WTC11 (cell line): ENCODE data around the gene UBE2D2. TPM values are rescaled to one million over a fixed set of nuclear protein-coding genes. Genes with fewer than 3 reads are reported as not detected.
A peak's percentile ranks its signal among the peaks of the same experiment; 100 is the strongest.

ENCODE experiments used
- ATAC-seq: fragments of 200-7000 bp; cut with Tn5 transposase; 2 replicates; pipeline ENCODE4 v1.10.0; 2021; ENCODE audit warnings: mild to moderate bottlenecking, moderate library complexity
- CTCF ChIA-PET: fragments of 300-600 bp; sonication (Branson Sonifier 250); formaldehyde crosslinking; loops from one replicate; lab custom pipeline; 2021; ENCODE audit warnings: antibody characterized with exemption; lab: Charles Lee
- POLR2A ChIA-PET: fragments of 350-600 bp; sonication (Branson Sonifier 250); formaldehyde crosslinking; loops from one replicate; lab custom pipeline; 2021; ENCODE audit warnings: antibody characterized with exemption; lab: Charles Lee
- DNase-seq: peaks from one replicate; pipeline ENCODE4 v3.0.0; 2021; ENCODE audit warnings: low spot score
- H3K27ac Mint-ChIP-seq: 2 replicates; pipeline ENCODE4 v1.8.0; 2021; ENCODE audit warnings: mixed read lengths
- H3K27me3 Mint-ChIP-seq: 2 replicates; pipeline ENCODE4 v1.8.0; 2021; ENCODE audit warnings: low read depth, mild to moderate bottlenecking, moderate library complexity, mixed read lengths
- H3K36me3 Mint-ChIP-seq: 2 replicates; pipeline ENCODE4 v1.8.0; 2021; ENCODE audit warnings: mixed read lengths
- H3K4me1 Mint-ChIP-seq: 2 replicates; pipeline ENCODE4 v1.8.0; 2022; ENCODE audit warnings: mixed read lengths
- H3K4me3 Mint-ChIP-seq: 2 replicates; pipeline ENCODE4 v1.8.0; 2021; ENCODE audit warnings: mild to moderate bottlenecking, moderate library complexity, mixed read lengths
- H3K9me3 Mint-ChIP-seq: 2 replicates; pipeline ENCODE4 v1.8.0; 2021; ENCODE audit warnings: mixed read lengths
- ATF1 ChIP-seq: sonication (generic); formaldehyde crosslinking; IDR thresholded peaks from 2 replicates; pipeline ENCODE4 v1.8.1; 2023; ENCODE audit warnings: mild to moderate bottlenecking, moderate library complexity, missing genetic modification reagents
- ETV6 ChIP-seq: sonication (generic); formaldehyde crosslinking; IDR thresholded peaks from 2 replicates; pipeline ENCODE4 v1.8.1; 2022; ENCODE audit warnings: mild to moderate bottlenecking, missing genetic modification reagents
- FOXK1 ChIP-seq: sonication (generic); formaldehyde crosslinking; IDR thresholded peaks from 2 replicates; pipeline ENCODE4 v1.8.0; 2022; ENCODE audit warnings: mild to moderate bottlenecking, moderate library complexity, missing genetic modification reagents
- MXD4 ChIP-seq: fragments of 250-450 bp; sonication (Bioruptor Pico); IDR thresholded peaks from 2 replicates; pipeline ENCODE4 v1.8.0; 2021; ENCODE audit warnings: mild to moderate bottlenecking, moderate library complexity, borderline replicate concordance
- NR1H2 ChIP-seq: sonication (generic); formaldehyde crosslinking; IDR thresholded peaks from 2 replicates; pipeline ENCODE4 v1.9.0; 2021; ENCODE audit warnings: mild to moderate bottlenecking, moderate library complexity, missing genetic modification reagents
- SMAD3 ChIP-seq: sonication (generic); formaldehyde crosslinking; IDR thresholded peaks from 2 replicates; pipeline ENCODE4 v1.8.0; 2022; ENCODE audit warnings: missing genetic modification reagents, mild to moderate bottlenecking, borderline replicate concordance
- TEAD1 ChIP-seq: sonication (generic); formaldehyde crosslinking; IDR thresholded peaks from 2 replicates; pipeline ENCODE4 v1.8.0; 2022; ENCODE audit warnings: mild to moderate bottlenecking, missing genetic modification reagents
- TEAD4 ChIP-seq: sonication (generic); formaldehyde crosslinking; IDR thresholded peaks from 2 replicates; pipeline ENCODE4 v1.8.0; 2022; ENCODE audit warnings: mild to moderate bottlenecking, missing genetic modification reagents
- ZBTB21 ChIP-seq: sonication (generic); formaldehyde crosslinking; IDR thresholded peaks from 2 replicates; pipeline ENCODE4 v1.8.1; 2023; ENCODE audit warnings: mild to moderate bottlenecking, missing genetic modification reagents, borderline replicate concordance
- ZNF121 ChIP-seq: sonication (generic); formaldehyde crosslinking; IDR thresholded peaks from 2 replicates; pipeline ENCODE4 v1.8.0; 2023; ENCODE audit warnings: missing genetic modification reagents
- ZNF219 ChIP-seq: sonication (generic); formaldehyde crosslinking; IDR thresholded peaks from 2 replicates; pipeline ENCODE4 v1.8.0; 2023; ENCODE audit warnings: missing genetic modification reagents, mild to moderate bottlenecking, borderline replicate concordance
- ZNF232 ChIP-seq: sonication (generic); formaldehyde crosslinking; IDR thresholded peaks from 2 replicates; pipeline ENCODE4 v1.8.0; 2022; ENCODE audit warnings: mild to moderate bottlenecking, missing genetic modification reagents
- ZNF263 ChIP-seq: sonication (generic); formaldehyde crosslinking; IDR thresholded peaks from 2 replicates; pipeline ENCODE4 v1.8.1; 2022; ENCODE audit warnings: low read depth, mild to moderate bottlenecking, moderate library complexity, missing genetic modification reagents
- ZNF416 ChIP-seq: fragments of 250-450 bp; sonication (Bioruptor Pico); IDR thresholded peaks from 2 replicates; pipeline ENCODE4 v1.9.0; 2021; ENCODE audit warnings: mild to moderate bottlenecking, inconsistent platforms
- total RNA-seq: library from RNA; stranded (reverse); gene quantifications from 3 replicates; pipeline ENCODE4 v1.2.3, GENCODE V29; 2021
- TF ChIP-seq, protein P1 (sequence below): sonication (generic); formaldehyde crosslinking; IDR thresholded peaks from 2 replicates; pipeline ENCODE4 v1.8.1; 2023; ENCODE audit warnings: mild to moderate bottlenecking, missing genetic modification reagents, borderline replicate concordance
- TF ChIP-seq, protein P2 (sequence below): fragments of 250-450 bp; sonication (Bioruptor Pico); IDR thresholded peaks from 2 replicates; pipeline ENCODE4 v1.9.0; 2021; ENCODE audit warnings: mild to moderate bottlenecking, borderline replicate concordance
- TF ChIP-seq, protein P3 (sequence below): fragments of 250-450 bp; sonication (Bioruptor Pico); IDR thresholded peaks from 2 replicates; pipeline ENCODE4 v1.9.0; 2021; ENCODE audit warnings: mild to moderate bottlenecking

UBE2D2 gene
- total RNA-seq, 1 experiment from 2014 or later, result 183 TPM

DNA sequence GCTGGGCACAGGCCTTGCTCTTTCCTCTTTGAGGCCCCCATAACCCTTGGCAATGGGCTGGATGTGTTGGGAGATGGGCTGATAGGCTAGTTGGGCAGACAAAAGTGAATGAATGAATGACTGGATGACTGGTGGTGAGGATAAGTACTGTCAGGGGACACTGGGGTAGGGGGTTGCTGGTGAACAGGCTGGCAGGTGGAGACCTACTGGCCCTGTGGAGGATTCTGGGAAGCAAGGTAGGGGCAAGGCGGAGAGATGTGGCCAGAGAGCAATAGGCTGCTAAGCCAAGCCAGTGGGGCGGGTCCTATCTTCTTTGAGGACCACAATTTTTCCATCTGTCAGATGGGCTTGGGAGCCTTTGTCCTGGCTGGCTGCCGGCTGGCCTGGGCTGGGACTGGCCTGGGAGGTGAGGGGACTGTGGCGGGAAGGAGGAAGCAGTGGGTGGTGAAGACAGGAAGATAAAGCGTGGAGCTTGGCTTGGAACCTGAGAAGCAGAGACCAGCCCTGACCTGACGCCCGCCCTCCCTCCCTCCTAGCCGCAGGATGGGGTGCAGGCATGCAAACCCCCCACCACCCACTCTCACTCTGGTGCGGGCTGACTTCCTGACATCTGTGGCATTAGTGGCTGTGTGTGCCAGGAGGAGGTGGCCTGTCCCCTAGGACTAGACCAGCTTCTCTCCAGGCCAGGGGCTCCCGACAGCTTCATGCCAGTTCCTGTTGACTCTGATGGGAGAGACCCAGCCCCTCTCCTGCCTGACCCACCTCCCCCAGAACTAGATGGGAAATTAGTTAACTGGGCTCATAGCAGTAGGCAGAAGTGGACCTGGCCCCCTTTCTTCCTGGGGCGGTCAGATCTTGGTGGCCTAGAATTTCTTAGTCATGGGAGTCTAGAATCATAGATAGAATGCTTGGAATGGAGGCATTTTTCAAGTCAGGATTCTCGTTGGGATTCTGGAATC, 96.5 kb downstream of the UBE2D2 start:
- Mint-ChIP-seq H3K27ac (peak overlapping the region; percentile 87), H3K9me3 (no peaks in the 10 kb centered on the region), H3K4me3 (peak overlapping the region; percentile 12; the same call in 1 of the 2 replicates)
- TF ChIP-seq ZNF416 (CRISPR knock-in tag) (no peak), MXD4 (CRISPR knock-in tag) (no peak), ZNF263 (CRISPR knock-in tag) (no peak), TEAD4 (CRISPR knock-in tag) (no peak), SMAD3 (CRISPR knock-in tag) (no peak), ZBTB21 (no peak), FOXK1 (CRISPR knock-in tag) (no peak), ZNF232 (CRISPR knock-in tag) (no peak), ZNF219 (CRISPR knock-in tag) (no peak), ETV6 (CRISPR knock-in tag) (no peak), ZNF121 (CRISPR knock-in tag) (no peak), TEAD1 (no peak), ATF1 (no peak), NR1H2 (CRISPR knock-in tag) (no peak)
- TF ChIP-seq, protein P1, sequence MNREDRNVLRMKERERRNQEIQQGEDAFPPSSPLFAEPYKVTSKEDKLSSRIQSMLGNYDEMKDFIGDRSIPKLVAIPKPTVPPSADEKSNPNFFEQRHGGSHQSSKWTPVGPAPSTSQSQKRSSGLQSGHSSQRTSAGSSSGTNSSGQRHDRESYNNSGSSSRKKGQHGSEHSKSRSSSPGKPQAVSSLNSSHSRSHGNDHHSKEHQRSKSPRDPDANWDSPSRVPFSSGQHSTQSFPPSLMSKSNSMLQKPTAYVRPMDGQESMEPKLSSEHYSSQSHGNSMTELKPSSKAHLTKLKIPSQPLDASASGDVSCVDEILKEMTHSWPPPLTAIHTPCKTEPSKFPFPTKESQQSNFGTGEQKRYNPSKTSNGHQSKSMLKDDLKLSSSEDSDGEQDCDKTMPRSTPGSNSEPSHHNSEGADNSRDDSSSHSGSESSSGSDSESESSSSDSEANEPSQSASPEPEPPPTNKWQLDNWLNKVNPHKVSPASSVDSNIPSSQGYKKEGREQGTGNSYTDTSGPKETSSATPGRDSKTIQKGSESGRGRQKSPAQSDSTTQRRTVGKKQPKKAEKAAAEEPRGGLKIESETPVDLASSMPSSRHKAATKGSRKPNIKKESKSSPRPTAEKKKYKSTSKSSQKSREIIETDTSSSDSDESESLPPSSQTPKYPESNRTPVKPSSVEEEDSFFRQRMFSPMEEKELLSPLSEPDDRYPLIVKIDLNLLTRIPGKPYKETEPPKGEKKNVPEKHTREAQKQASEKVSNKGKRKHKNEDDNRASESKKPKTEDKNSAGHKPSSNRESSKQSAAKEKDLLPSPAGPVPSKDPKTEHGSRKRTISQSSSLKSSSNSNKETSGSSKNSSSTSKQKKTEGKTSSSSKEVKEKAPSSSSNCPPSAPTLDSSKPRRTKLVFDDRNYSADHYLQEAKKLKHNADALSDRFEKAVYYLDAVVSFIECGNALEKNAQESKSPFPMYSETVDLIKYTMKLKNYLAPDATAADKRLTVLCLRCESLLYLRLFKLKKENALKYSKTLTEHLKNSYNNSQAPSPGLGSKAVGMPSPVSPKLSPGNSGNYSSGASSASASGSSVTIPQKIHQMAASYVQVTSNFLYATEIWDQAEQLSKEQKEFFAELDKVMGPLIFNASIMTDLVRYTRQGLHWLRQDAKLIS (CRISPR knock-in tag), result no peak
- TF ChIP-seq, protein P2, sequence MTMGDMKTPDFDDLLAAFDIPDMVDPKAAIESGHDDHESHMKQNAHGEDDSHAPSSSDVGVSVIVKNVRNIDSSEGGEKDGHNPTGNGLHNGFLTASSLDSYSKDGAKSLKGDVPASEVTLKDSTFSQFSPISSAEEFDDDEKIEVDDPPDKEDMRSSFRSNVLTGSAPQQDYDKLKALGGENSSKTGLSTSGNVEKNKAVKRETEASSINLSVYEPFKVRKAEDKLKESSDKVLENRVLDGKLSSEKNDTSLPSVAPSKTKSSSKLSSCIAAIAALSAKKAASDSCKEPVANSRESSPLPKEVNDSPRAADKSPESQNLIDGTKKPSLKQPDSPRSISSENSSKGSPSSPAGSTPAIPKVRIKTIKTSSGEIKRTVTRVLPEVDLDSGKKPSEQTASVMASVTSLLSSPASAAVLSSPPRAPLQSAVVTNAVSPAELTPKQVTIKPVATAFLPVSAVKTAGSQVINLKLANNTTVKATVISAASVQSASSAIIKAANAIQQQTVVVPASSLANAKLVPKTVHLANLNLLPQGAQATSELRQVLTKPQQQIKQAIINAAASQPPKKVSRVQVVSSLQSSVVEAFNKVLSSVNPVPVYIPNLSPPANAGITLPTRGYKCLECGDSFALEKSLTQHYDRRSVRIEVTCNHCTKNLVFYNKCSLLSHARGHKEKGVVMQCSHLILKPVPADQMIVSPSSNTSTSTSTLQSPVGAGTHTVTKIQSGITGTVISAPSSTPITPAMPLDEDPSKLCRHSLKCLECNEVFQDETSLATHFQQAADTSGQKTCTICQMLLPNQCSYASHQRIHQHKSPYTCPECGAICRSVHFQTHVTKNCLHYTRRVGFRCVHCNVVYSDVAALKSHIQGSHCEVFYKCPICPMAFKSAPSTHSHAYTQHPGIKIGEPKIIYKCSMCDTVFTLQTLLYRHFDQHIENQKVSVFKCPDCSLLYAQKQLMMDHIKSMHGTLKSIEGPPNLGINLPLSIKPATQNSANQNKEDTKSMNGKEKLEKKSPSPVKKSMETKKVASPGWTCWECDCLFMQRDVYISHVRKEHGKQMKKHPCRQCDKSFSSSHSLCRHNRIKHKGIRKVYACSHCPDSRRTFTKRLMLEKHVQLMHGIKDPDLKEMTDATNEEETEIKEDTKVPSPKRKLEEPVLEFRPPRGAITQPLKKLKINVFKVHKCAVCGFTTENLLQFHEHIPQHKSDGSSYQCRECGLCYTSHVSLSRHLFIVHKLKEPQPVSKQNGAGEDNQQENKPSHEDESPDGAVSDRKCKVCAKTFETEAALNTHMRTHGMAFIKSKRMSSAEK (CRISPR knock-in tag), result no peak
- TF ChIP-seq, protein P3, sequence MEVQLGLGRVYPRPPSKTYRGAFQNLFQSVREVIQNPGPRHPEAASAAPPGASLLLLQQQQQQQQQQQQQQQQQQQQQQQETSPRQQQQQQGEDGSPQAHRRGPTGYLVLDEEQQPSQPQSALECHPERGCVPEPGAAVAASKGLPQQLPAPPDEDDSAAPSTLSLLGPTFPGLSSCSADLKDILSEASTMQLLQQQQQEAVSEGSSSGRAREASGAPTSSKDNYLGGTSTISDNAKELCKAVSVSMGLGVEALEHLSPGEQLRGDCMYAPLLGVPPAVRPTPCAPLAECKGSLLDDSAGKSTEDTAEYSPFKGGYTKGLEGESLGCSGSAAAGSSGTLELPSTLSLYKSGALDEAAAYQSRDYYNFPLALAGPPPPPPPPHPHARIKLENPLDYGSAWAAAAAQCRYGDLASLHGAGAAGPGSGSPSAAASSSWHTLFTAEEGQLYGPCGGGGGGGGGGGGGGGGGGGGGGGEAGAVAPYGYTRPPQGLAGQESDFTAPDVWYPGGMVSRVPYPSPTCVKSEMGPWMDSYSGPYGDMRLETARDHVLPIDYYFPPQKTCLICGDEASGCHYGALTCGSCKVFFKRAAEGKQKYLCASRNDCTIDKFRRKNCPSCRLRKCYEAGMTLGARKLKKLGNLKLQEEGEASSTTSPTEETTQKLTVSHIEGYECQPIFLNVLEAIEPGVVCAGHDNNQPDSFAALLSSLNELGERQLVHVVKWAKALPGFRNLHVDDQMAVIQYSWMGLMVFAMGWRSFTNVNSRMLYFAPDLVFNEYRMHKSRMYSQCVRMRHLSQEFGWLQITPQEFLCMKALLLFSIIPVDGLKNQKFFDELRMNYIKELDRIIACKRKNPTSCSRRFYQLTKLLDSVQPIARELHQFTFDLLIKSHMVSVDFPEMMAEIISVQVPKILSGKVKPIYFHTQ, result no peak
- TF ChIP-seq, all 79 proteins: peak for 0
- ChIA-PET POLR2A (interaction anchor here (1.4 kb wide), 1 partner anchor 85 kb away, joined by 5 read pairs; no protein-coding TSS in a partner anchor), CTCF (interaction anchor here (0.6 to 2.8 kb wide), 11 partner anchors 10 to 130 kb away, joined by 3 to 11 read pairs (median 3); partner anchors contain the start of gene CXXC5)
- H3K27me3 Mint-ChIP-seq, result no peaks in the 10 kb centered on the region
- H3K36me3 Mint-ChIP-seq, result no peaks in the 10 kb centered on the region
- no peak for ATAC-seq
- H3K4me1 Mint-ChIP-seq, result peaks cover 84% of the 10 kb centered on the region
- DNase-seq, result no peak
